GM12878 (cell line): Measurements from ENCODE around the gene FTCDNL1. TPM values are rescaled to one million over a fixed set of nuclear protein-coding genes. Genes with fewer than 3 reads are reported as not detected.
A peak's percentile ranks its signal among the peaks of the same experiment; 100 is the strongest.

Experiments
- BACH1 ChIP-seq: fragments of 450-650 bp; IDR thresholded peaks from 2 replicates; pipeline ENCODE4 v1.6.1; 2017; ENCODE audit warnings: mild to moderate bottlenecking, borderline replicate concordance
- BCLAF1 ChIP-seq: fragments of 450-650 bp; IDR thresholded peaks from 2 replicates; pipeline ENCODE4 v1.6.1; 2017; ENCODE audit warnings: antibody characterized with exemption, mild to moderate bottlenecking, moderate library complexity
- CBX3 ChIP-seq: fragments of 200-600 bp; sonication (generic); IDR thresholded peaks from 2 replicates; pipeline ENCODE4 v1.6.1; 2016; ENCODE audit warnings: low read depth, borderline replicate concordance
- IKZF2 ChIP-seq, 2 experiments: fragments of 450-650 bp; IDR thresholded peaks; 2 replicates each; pipeline ENCODE4 v1.6.1; 2017; ENCODE audit warnings: mild to moderate bottlenecking in 2 of 2, moderate library complexity in 2 of 2
- LARP7 ChIP-seq: fragments of 450-650 bp; IDR thresholded peaks from 2 replicates; pipeline ENCODE4 v1.6.1; 2017; ENCODE audit warnings: mild to moderate bottlenecking
- MXI1 ChIP-seq: fragments of 150-350 bp; IDR thresholded peaks from 2 replicates; pipeline ENCODE4 v1.6.1; 2011; ENCODE audit warnings: low read depth, mild to moderate bottlenecking, inconsistent platforms, low read length, improper control_type of control experiment
- NR2C1 ChIP-seq: fragments of 450-650 bp; IDR thresholded peaks from 2 replicates; pipeline ENCODE4 v1.6.1; 2017; ENCODE audit warnings: antibody characterized with exemption, mild to moderate bottlenecking, moderate library complexity
- POLR2AphosphoS5 ChIP-seq: IDR thresholded peaks from 2 replicates; pipeline ENCODE4 v1.6.1; 2011; ENCODE audit warnings: mild to moderate bottlenecking, low read length, inconsistent platforms
- SP1 ChIP-seq: IDR thresholded peaks from one replicate; pipeline ENCODE4 v1.6.1; 2011; ENCODE audit warnings: low read depth, low read length
- YY1 ChIP-seq: IDR thresholded peaks from 2 replicates; pipeline ENCODE4 v1.6.1; 2011; ENCODE audit warnings: low read depth, mild to moderate bottlenecking, low read length
- ZBTB11 ChIP-seq: fragments of 450-650 bp; formaldehyde crosslinking; IDR thresholded peaks from 2 replicates; pipeline ENCODE4 v1.5.0; 2022; ENCODE audit warnings: mild to moderate bottlenecking, missing genetic modification characterization
- polyA plus RNA-seq, 11 experiments: library from polyadenylated mRNA; depleted of rRNA in 4 of 11; unstranded in 6 of 11; stranded (reverse) in 5 of 11; fragments of >200 nt; fragmentation: Nextera tagmentation in 4 of 11; fragmentation: Illumina TruSeq in 1 of 11; extraction: Ambion mirVana in 4 of 11; extraction: Trizol in 1 of 11; gene quantifications; 1 replicate in 1 of 11; 2 replicates in 10 of 11; pipeline versions ENCODE4 v1.2.1 to v1.2.3, GENCODE V29; 2011 to 2016; ENCODE audit warnings: inconsistent platforms in 2 of 11, missing spikeins in 2 of 11, low read depth in 1 of 11
- total RNA-seq, 4 experiments: library from RNA; depleted of rRNA in 3 of 4; stranded (reverse); fragments of >200 nt in 3 of 4; fragmentation: Illumina TruSeq in 1 of 4; extraction: Trizol in 1 of 4; gene quantifications; 2 replicates each; pipeline versions ENCODE4 v1.2.1 to v1.2.3, GENCODE V29; 2013 to 2021
- TF ChIP-seq, protein P1 (sequence below): IDR thresholded peaks from 2 replicates; pipeline ENCODE4 v1.6.1; 2011; ENCODE audit warnings: mild to moderate bottlenecking, low read depth, low read length, moderate library complexity; ENCODE audit not compliant: insufficient replicate concordance
- TF ChIP-seq, protein P2 (sequence below), 3 experiments: IDR thresholded peaks in 2 of 3; conservative IDR thresholded peaks in 1 of 3; 2 replicates each; pipeline ENCODE4 v1.5.1; 2011; ENCODE audit warnings: low read depth in 3 of 3, low read length in 3 of 3, mild to moderate bottlenecking in 3 of 3, control low read depth in 2 of 3, moderate library complexity in 2 of 3, inconsistent platforms in 1 of 3, mixed read lengths in 1 of 3; ENCODE audit not compliant: control insufficient read depth in 2 of 3, insufficient read depth in 1 of 3; ENCODE audit errors: extremely low read depth in 1 of 3

Gene FTCDNL1
- total and polyA plus RNA-seq, 10 of the 15 experiments (the other 5 are each of a cell fraction or from before 2014, with no cell fraction given), result 0.15 to 3.9 (median 2.0) TPM

DNA sequence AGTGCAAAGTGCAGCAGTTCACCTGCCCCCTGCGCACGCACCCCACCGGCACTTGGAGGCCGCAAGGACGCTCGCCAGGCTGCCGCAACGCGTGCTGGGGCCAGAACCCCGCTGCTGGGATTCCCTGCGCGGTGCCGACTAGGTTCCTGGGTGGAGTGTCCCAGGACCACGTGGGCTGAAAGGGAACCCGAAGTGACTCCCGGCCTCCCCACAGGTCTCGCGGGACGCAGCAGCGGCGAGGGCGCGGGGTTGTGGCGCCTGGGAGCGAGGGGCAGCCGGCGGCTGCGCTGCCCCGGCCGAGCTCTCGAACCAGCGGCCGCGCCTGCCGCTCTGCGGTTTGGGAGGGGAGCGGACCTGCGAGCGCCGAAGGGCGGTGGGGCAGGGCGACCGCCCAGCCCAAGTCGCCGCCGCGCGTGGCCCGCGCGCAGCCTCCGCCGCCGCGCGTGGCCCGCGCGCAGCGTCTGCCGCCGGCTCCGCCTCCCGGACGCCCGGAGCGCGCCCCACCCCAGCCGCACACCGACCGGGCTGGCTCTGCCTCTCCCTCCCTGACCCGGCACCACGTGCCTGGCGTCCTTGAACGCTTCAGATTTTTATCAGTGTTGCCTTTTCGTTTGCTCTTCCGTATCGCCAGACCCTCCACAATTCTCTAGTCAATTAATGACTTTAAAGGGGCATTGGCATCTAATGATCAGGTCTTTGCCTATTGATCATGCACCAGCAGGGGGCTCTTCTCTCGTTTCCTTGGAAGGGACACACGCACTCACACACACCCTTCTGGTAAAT is at the start of gene FTCDNL1 (continued):
- TF ChIP-seq, protein P1, sequence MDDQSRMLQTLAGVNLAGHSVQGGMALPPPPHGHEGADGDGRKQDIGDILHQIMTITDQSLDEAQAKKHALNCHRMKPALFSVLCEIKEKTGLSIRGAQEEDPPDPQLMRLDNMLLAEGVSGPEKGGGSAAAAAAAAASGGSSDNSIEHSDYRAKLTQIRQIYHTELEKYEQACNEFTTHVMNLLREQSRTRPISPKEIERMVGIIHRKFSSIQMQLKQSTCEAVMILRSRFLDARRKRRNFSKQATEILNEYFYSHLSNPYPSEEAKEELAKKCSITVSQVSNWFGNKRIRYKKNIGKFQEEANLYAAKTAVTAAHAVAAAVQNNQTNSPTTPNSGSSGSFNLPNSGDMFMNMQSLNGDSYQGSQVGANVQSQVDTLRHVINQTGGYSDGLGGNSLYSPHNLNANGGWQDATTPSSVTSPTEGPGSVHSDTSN, result no peak
- peak; percentile 49; the same call in 1 of the 2 replicates for TF ChIP-seq LARP7
- TF ChIP-seq SP1, result no peak
- TF ChIP-seq BACH1, result peak; percentile 41; the same call in 1 of the 2 replicates
- TF ChIP-seq YY1, result 0 out of 2 replicates have a peak, but pooled peaks have one; percentile 3
- TF ChIP-seq POLR2AphosphoS5, result peak; percentile 46; the same call in 1 of the 2 replicates
- TF ChIP-seq CBX3, result no peak
- TF ChIP-seq NR2C1, result no peak
- peak; percentile 34; the same call in 1 of the 2 replicates for TF ChIP-seq MXI1
- TF ChIP-seq IKZF2 (IDR thresholded peaks at IDR 0.05), result peak in 1 of 2 experiments; percentile 40; a peak in 1 of 4 replicates
- TF ChIP-seq, protein P2, sequence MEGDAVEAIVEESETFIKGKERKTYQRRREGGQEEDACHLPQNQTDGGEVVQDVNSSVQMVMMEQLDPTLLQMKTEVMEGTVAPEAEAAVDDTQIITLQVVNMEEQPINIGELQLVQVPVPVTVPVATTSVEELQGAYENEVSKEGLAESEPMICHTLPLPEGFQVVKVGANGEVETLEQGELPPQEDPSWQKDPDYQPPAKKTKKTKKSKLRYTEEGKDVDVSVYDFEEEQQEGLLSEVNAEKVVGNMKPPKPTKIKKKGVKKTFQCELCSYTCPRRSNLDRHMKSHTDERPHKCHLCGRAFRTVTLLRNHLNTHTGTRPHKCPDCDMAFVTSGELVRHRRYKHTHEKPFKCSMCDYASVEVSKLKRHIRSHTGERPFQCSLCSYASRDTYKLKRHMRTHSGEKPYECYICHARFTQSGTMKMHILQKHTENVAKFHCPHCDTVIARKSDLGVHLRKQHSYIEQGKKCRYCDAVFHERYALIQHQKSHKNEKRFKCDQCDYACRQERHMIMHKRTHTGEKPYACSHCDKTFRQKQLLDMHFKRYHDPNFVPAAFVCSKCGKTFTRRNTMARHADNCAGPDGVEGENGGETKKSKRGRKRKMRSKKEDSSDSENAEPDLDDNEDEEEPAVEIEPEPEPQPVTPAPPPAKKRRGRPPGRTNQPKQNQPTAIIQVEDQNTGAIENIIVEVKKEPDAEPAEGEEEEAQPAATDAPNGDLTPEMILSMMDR (IDR thresholded peaks at IDR 0.05 in 2 of 3, conservative IDR thresholded peaks at IDR 0.05 in 1 of 3; ENCODE audit: control insufficient read depth in 2 of 3, extremely low read depth in 1 of 3, insufficient read depth in 1 of 3, low read depth in 3 of 3, low read length in 3 of 3), result peak; percentile 44 to 68 (median 63)
- no peak for TF ChIP-seq ZBTB11 (CRISPR knock-in tag)
- no peak for TF ChIP-seq BCLAF1
